Embryonic facial prominence (tissue), 1 donor: ENCODE measurements around the gene GATA6.

ENCODE experiments used
- DNase-seq: peaks from one replicate; pipeline ENCODE4 v3.0.0-alpha.2; 2016; ENCODE audit errors: extremely low spot score

Gene GATA6

DNA sequence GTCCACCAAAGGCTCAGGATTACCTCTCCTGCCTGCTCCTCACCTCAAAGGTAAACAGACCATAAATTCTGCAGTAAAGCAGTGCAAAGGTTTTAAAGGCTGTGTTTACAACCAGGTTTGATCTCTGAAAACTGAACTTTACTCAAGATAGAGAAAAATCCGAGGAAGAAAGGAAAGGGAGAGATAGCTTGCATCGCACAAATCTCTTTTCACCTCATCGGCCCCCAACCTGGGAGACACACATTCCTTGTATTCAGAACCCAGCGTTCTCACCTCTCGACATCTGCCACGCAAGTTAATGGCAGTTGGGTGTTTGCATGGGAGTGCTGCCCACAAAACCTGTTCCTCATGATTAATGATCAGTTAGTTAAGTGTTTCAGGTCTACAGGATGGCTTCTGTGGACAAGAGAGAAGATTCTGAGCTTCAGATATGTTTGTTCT, 72.6 kb downstream of the GATA6 start:
- DNase-seq: no peak

- DNase-seq: no peak
Observed at GRCh38 chr18:22243513-22243912, 74.1 kb downstream of the GATA6 start.

GRCh38 chr18:22250026-22250425, 80.6 kb downstream of the GATA6 start:
- DNase-seq: no peak

- DNase-seq: no peak
Observed at GRCh38 chr18:22250591-22250996, 81.2 kb downstream of the GATA6 start.
